ENCODE results near the gene MARCHF10. TPM values are rescaled to one million over a fixed set of nuclear protein-coding genes. Genes with fewer than 3 reads are reported as not detected.

MARCHF10 gene
- total RNA-seq, 1 donor from 2014 or later, result 0.51 TPM

GRCh38 chr17:62822080-62822904 is 14.2 kb upstream of the MARCHF10 start:
- DNase-seq (ENCODE audit: low spot score), result no peak
- Histone ChIP-seq H3K27me3 (no peaks in the 10 kb centered on the region), H3K27ac (no peak overlapping the region), H3K79me2 (ENCODE audit: low read depth) (no peaks in the 10 kb centered on the region), H3K4me3 (no peak overlapping the region), H3K4me1 (peaks cover 24% of the 10 kb centered on the region), H3F3A (ENCODE audit: low read depth) (peaks cover 19% of the 10 kb centered on the region), H3K9me3 (ENCODE audit: low read depth) (no peaks in the 10 kb centered on the region), H3K4me2 (no peak overlapping the region), H3K9ac (no peak overlapping the region), H4K20me1 (ENCODE audit: low read depth) (no peaks in the 10 kb centered on the region), H3K36me3 (no peaks in the 10 kb centered on the region), H2AFZ (replicated peaks) (no peak overlapping the region)
- no peak overlapping the region for H3K27ac Mint-ChIP-seq
- H3K4me3 Mint-ChIP-seq, result no peak overlapping the region
- no peaks in the 10 kb centered on the region for H3K9me3 Mint-ChIP-seq
- no peaks in the 10 kb centered on the region for H3K27me3 Mint-ChIP-seq (ENCODE audit: insufficient read depth, low read depth)
- H3K4me1 Mint-ChIP-seq, result peaks cover 44% of the 10 kb centered on the region
- TF ChIP-seq EZH2 (IDR thresholded peaks at IDR 0.05), result no peak
- TF ChIP-seq EZH2phosphoT487 (IDR thresholded peaks at IDR 0.05), result no peak
- TF ChIP-seq CTCF (IDR thresholded peaks at IDR 0.05), result no peak
- peaks cover 1% of the 10 kb centered on the region for H3K36me3 Mint-ChIP-seq

GRCh38 chr17:62821189-62822079 is 13.3 kb upstream of the MARCHF10 start:
- H3K4me3 ChIP-seq, result no peak overlapping the region
- TF ChIP-seq CTCF (IDR thresholded peaks at IDR 0.05) (no peak), EZH2phosphoT487 (IDR thresholded peaks at IDR 0.05) (no peak), EZH2 (IDR thresholded peaks at IDR 0.05) (no peak)
- Mint-ChIP-seq H3K4me3 (no peak overlapping the region), H3K27ac (peak overlapping the region; percentile 73), H3K9me3 (no peaks in the 10 kb centered on the region), H3K4me1 (peaks cover 44% of the 10 kb centered on the region), H3K36me3 (peaks cover 1% of the 10 kb centered on the region), H3K27me3 (ENCODE audit: insufficient read depth, low read depth) (no peaks in the 10 kb centered on the region)
- H3K9me3 ChIP-seq (ENCODE audit: low read depth), result no peaks in the 10 kb centered on the region
- no peaks in the 10 kb centered on the region for H3K36me3 ChIP-seq
- no peak overlapping the region for H3K27ac ChIP-seq
- H2AFZ ChIP-seq (replicated peaks), result no peak overlapping the region
- DNase-seq (ENCODE audit: low spot score), result no peak
- H3K4me2 ChIP-seq, result no peak overlapping the region
- no peaks in the 10 kb centered on the region for H4K20me1 ChIP-seq (ENCODE audit: low read depth)
- H3F3A ChIP-seq (ENCODE audit: low read depth), result peaks cover 19% of the 10 kb centered on the region
- no peak overlapping the region for H3K9ac ChIP-seq
- peaks cover 24% of the 10 kb centered on the region for H3K4me1 ChIP-seq
- H3K79me2 ChIP-seq (ENCODE audit: low read depth), result no peaks in the 10 kb centered on the region
- H3K27me3 ChIP-seq, result no peaks in the 10 kb centered on the region

- Mint-ChIP-seq H3K4me3 (peak overlapping the region; percentile 14), H3K4me1 (peaks cover 36% of the 10 kb centered on the region), H3K9me3 (peaks cover 6% of the 10 kb centered on the region), H3K27me3 (ENCODE audit: insufficient read depth, low read depth) (no peaks in the 10 kb centered on the region), H3K36me3 (peaks cover 3% of the 10 kb centered on the region), H3K27ac (peak overlapping the region; percentile 83)
- no peaks in the 10 kb centered on the region for H3K9me3 ChIP-seq (ENCODE audit: low read depth)
- H3K36me3 ChIP-seq, result no peaks in the 10 kb centered on the region
- H3K79me2 ChIP-seq (ENCODE audit: low read depth), result no peaks in the 10 kb centered on the region
- DNase-seq (ENCODE audit: low spot score), result peak; percentile 67
- no peak overlapping the region for H3K9ac ChIP-seq
- TF ChIP-seq EZH2phosphoT487 (IDR thresholded peaks at IDR 0.05), result no peak
- no peak for TF ChIP-seq EZH2 (IDR thresholded peaks at IDR 0.05)
- no peak for TF ChIP-seq CTCF (IDR thresholded peaks at IDR 0.05)
- H3K27me3 ChIP-seq, result no peaks in the 10 kb centered on the region
- H3K27ac ChIP-seq, result no peak overlapping the region
- H3K4me2 ChIP-seq, result no peak overlapping the region
- peaks cover 9% of the 10 kb centered on the region for H3F3A ChIP-seq (ENCODE audit: low read depth)
- peak overlapping the region; percentile 95 for H2AFZ ChIP-seq (replicated peaks)
- no peaks in the 10 kb centered on the region for H4K20me1 ChIP-seq (ENCODE audit: low read depth)
- H3K4me1 ChIP-seq, result peaks cover 18% of the 10 kb centered on the region
- H3K4me3 ChIP-seq, result no peak overlapping the region
Measured at GRCh38 chr17:62819511-62820221, 11.6 kb upstream of the MARCHF10 start.

Data from neural progenitor cell (in vitro differentiated cells).